GM12865 (cell line): ENCODE measurements around the gene MORN5.

Source experiments
- DNase-seq: peaks from one replicate; pipeline ENCODE4 v3.0.0; 2010; ENCODE audit warnings: low read depth
- H3K4me3 ChIP-seq: 2 replicates; pipeline ENCODE4 v1.5.1; 2011; ENCODE audit warnings: mild to moderate bottlenecking, low read depth, low read length, control low read depth
- TF ChIP-seq, protein P1 (sequence below): IDR thresholded peaks from 2 replicates; pipeline ENCODE4 v1.5.1; 2011; ENCODE audit warnings: low read length, control low read depth, low read depth, inconsistent platforms; ENCODE audit not compliant: insufficient read depth; ENCODE audit errors: missing control alignments

The MORN5 gene

DNA sequence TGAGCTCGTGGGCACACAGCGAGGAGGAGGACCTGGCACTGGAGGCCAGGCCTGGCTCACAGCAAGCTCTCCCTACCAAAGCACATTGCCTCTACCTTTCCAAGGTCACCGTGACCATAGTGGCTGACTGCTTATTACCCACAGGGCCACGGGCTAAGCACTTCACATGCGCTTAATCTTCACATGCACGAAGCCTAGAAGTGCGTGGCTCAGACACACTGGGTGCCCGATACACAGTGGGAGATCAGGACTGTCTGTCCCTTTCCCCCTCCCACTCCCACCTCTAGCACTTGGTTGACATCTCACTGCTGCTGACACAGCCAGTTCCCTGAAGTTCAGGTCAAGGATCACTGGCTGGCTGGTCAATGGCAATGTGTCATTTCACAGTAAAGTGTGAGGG, 45.5 kb downstream of the MORN5 start:
- no peak overlapping the region for H3K4me3 ChIP-seq
- TF ChIP-seq, protein P1, sequence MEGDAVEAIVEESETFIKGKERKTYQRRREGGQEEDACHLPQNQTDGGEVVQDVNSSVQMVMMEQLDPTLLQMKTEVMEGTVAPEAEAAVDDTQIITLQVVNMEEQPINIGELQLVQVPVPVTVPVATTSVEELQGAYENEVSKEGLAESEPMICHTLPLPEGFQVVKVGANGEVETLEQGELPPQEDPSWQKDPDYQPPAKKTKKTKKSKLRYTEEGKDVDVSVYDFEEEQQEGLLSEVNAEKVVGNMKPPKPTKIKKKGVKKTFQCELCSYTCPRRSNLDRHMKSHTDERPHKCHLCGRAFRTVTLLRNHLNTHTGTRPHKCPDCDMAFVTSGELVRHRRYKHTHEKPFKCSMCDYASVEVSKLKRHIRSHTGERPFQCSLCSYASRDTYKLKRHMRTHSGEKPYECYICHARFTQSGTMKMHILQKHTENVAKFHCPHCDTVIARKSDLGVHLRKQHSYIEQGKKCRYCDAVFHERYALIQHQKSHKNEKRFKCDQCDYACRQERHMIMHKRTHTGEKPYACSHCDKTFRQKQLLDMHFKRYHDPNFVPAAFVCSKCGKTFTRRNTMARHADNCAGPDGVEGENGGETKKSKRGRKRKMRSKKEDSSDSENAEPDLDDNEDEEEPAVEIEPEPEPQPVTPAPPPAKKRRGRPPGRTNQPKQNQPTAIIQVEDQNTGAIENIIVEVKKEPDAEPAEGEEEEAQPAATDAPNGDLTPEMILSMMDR, result no peak
- DNase-seq, result no peak

DNA sequence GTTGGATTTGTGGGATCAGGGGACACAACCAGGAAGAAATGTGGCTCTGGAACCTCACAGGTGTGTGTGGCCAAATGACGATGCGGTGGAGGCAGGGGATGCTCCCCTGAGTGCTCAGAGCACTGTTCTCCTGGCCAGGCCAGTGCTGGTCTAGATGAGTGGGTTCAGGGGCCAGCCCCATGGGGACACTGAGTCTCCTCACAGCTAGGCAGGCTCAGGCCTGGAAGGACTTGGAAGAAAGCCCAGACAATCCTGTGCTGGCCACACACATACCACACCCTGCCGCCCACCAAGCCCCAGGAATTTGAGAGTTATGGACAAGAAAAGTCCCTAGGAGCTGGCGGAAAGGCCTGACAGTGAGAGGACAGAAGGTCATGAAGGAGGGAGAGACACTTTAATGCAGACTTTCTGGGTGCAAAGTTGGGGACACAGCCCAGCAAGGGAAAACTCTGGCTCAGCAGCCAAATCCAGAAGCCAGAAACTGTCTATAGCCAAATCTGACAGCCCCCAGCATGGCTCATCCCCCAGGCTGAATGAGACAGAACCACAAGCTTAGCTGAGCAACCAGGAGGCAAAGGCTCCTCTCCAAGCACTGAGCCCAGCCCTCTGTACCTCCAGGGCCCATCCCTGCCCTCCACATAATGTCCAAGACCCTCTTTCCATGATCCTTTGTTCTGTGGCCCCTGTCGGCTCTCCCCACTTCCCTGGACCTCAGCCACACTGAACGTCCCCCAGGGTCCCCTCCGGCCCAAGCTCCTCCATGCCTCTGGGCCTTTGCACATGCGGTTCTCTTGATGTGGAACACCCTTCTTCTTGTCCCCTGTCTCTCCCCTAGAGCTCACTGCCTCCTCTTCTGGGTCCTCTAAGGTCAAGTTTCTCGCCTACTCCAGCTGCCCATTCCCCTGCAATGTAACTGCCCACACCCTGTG, 46.7 kb downstream of the MORN5 start:
- no peak for DNase-seq
- H3K4me3 ChIP-seq, result no peak overlapping the region
- TF ChIP-seq, protein P1, result no peak

GRCh38 chr9:122207096-122207495, 47.4 kb downstream of the MORN5 start:
- no peak for DNase-seq
- H3K4me3 ChIP-seq, result no peak overlapping the region
- TF ChIP-seq, protein P1, result no peak

DNA sequence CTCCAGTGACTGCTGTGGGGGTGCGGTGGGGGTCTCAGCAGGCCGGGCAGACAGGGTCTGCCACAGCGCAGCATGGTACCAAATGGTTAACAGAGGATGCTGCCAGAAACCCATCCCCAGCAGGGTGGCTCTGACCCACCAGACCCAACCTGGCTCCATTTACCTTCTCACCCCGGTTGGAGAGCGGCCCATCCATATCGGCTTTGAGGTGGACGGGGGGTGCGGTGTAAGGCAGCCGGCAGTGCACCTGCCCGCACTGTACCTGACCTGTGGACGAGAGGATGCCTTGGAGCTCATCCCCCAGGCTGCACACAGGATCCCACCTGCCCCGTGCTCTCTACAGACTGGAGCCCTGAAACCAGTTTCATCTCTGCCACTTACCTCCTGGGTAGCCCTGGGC, 49.7 kb downstream of the MORN5 start:
- TF ChIP-seq, protein P1, result no peak
- H3K4me3 ChIP-seq, result no peak overlapping the region
- no peak for DNase-seq

DNA sequence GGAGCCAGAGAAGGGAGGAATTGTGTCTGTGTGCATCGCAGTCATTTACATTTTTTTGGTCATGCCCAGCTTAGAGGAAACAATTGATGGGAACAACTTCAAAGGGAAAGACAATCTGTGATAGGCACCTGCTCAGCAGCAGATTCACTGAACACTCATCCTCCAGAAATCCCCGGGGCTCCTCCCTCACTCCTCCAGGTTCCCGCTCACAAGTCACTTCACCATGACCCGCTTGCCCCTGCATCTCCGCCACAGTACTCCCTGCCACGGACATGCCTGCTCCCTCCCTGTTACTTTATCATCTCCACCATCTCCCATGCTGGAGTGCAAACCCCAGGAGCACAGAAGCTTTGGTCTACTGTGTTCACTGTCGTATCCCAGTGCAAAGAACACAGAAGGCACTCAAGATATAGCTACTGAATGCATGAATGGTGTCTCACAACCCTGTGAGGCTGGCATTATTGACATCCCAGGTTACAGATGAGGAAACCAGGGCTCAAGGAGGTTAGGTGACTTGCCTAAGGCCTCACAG, 52.8 kb downstream of the MORN5 start:
- TF ChIP-seq, protein P1, result no peak
- DNase-seq, result no peak
- H3K4me3 ChIP-seq, result no peak overlapping the region

DNA sequence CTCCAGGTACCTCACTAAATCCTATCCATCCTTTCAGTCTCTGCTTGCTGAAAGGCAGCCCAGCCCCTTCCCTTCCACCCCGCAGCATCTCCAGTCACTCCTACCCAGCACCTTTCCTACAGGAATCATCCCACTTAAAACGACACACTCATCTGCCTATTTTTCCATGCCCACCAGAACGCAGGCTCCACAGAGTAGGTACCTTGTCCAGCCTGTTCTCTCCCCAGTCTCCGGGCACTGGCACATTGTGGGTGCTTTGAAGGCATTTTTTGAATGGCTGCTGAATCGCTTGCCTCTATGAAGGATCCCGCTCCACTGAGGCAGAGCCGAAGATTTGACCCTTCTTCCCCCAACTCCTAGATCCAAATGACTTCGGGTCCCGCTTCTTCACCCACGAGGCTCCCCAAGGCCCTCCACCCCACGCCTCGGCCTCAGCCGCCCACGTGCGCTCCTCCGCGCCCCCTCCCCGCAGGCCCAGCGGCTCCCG, 53.4 kb downstream of the MORN5 start:
- TF ChIP-seq, protein P1, result no peak
- H3K4me3 ChIP-seq, result no peak overlapping the region
- no peak for DNase-seq
